IPS-11a (cell line): ENCODE measurements around the gene CCDC60.

Experiments
- H3K4me3 ChIP-seq: one replicate; pipeline ENCODE4 v1.5.1; 2013; ENCODE audit warnings: low read depth, low read length, control low read depth

Gene CCDC60

GRCh38 chr12:119440803-119441360 is 106.4 kb downstream of the CCDC60 start:
- no peak overlapping the region for H3K4me3 ChIP-seq

- no peak overlapping the region for H3K4me3 ChIP-seq
Observed at GRCh38 chr12:119444462-119445044, 110.0 kb downstream of the CCDC60 start.

- H3K4me3 ChIP-seq: no peak overlapping the region
Observed at GRCh38 chr12:119446459-119446858, 111.9 kb downstream of the CCDC60 start.

- no peak overlapping the region for H3K4me3 ChIP-seq
Observed at GRCh38 chr12:119447126-119447525, 112.6 kb downstream of the CCDC60 start.

GRCh38 chr12:119447618-119448017 is 113.1 kb downstream of the CCDC60 start:
- no peak overlapping the region for H3K4me3 ChIP-seq

- H3K4me3 ChIP-seq: no peak overlapping the region
Observed at GRCh38 chr12:119448611-119449131, 114.1 kb downstream of the CCDC60 start.

- no peak overlapping the region for H3K4me3 ChIP-seq
Observed at GRCh38 chr12:119450771-119451170, 116.2 kb downstream of the CCDC60 start.

- H3K4me3 ChIP-seq: no peak overlapping the region
Observed at GRCh38 chr12:119456824-119457223, 122.3 kb downstream of the CCDC60 start.

GRCh38 chr12:119457271-119457670 is 122.7 kb downstream of the CCDC60 start:
- no peak overlapping the region for H3K4me3 ChIP-seq

- no peak overlapping the region for H3K4me3 ChIP-seq
Observed at GRCh38 chr12:119459481-119459880, 125.0 kb downstream of the CCDC60 start.

GRCh38 chr12:119460876-119461275 is 126.3 kb downstream of the CCDC60 start:
- H3K4me3 ChIP-seq: no peak overlapping the region

- H3K4me3 ChIP-seq: no peak overlapping the region
Observed at GRCh38 chr12:119461636-119462214, 127.2 kb downstream of the CCDC60 start.

- H3K4me3 ChIP-seq: no peak overlapping the region
Observed at GRCh38 chr12:119463211-119463926, 128.8 kb downstream of the CCDC60 start.

- no peak overlapping the region for H3K4me3 ChIP-seq
Observed at GRCh38 chr12:119468296-119468695, 133.8 kb downstream of the CCDC60 start.

- H3K4me3 ChIP-seq: no peak overlapping the region
Observed at GRCh38 chr12:119475650-119476049, 141.1 kb downstream of the CCDC60 start.

- no peak overlapping the region for H3K4me3 ChIP-seq
Observed at GRCh38 chr12:119476951-119477350, 142.4 kb downstream of the CCDC60 start.

- H3K4me3 ChIP-seq: no peak overlapping the region
Observed at GRCh38 chr12:119479121-119479561, 144.6 kb downstream of the CCDC60 start.

- H3K4me3 ChIP-seq: no peak overlapping the region
Observed at GRCh38 chr12:119480551-119480950, 146.0 kb downstream of the CCDC60 start.

- H3K4me3 ChIP-seq: no peak overlapping the region
Observed at GRCh38 chr12:119486599-119487154, 152.1 kb downstream of the CCDC60 start.

GRCh38 chr12:119491814-119492213 is 157.3 kb downstream of the CCDC60 start:
- H3K4me3 ChIP-seq: no peak overlapping the region

- no peak overlapping the region for H3K4me3 ChIP-seq
Observed at GRCh38 chr12:119500209-119500608, 165.7 kb downstream of the CCDC60 start.
